Hematopoietic multipotent progenitor cell treated with erythropoietin and hydrocortisone succinate and interleukin-3 and kit ligand, for 15 days (in vitro differentiated cells): ENCODE results near the gene STAC3.
"Not testable (repeated sequence)": the region's sequence is repeated elsewhere in the genome, so short reads cannot be mapped to it uniquely, and the experiment has no call there.

ENCODE experiments used
- DNase-seq: peaks from one replicate; pipeline ENCODE4 v3.0.0-alpha.2; 2015; ENCODE audit warnings: low spot score

STAC3 gene

GRCh38 chr12:57250956-57251355 lies at the start of gene STAC3:
Gene STAC3, minus strand, starts transcription at chr12:57251187. Its CDS starts 1,551 bp downstream, at chr12:57249636.
- DNase-seq, result no peak

- DNase-seq, result no peak
Measured at GRCh38 chr12:57299514-57300016, 48.6 kb upstream of the STAC3 start.

- no peak for DNase-seq
Measured at GRCh38 chr12:57296291-57296690, 45.3 kb upstream of the STAC3 start.

- DNase-seq, result not testable (repeated sequence)
Measured at GRCh38 chr12:57282073-57282472, 31.1 kb upstream of the STAC3 start.

- DNase-seq, result no peak
Measured at GRCh38 chr12:57280211-57281062, 29.4 kb upstream of the STAC3 start.

DNA sequence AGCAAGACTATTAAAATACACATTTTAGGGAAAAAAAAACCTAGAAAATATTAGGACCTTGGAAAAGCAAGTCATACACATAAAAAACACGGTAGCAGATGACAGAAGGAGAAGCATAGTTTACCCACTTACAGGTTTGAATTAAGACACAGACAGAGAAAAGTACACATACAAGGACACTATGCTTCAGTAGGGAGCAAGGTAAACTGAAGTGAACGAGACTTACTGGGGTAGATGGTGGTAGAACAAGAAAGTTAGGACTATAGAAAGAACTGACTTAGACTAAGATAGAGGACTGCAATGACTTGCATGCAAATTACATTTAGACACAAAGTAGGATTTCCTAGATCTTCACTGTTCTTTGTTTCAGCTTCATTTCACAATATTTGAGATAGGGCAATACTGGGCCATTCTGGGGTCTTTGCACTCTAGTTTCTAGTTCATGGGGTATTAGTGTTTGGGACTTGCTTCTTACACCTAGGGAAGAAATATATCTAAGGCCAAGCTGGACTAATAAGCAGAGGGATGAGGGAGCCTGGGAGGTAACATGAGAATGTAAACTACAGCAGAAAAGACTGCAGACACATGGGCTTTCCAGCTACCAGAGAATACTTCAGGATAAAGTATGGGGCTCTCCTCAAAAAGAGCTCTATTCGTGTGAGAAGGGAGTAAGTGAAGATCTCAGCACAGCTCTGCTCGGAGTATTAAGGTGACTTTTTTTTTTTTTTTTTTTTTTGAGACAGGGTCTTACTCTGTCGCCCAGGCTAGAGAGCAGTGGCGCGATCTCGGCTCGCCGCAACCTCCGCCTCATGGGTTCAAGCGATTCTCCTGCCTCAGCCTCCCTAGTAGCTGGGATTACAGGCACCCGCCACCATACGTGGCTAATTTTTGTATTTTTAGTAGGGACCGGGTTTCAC lies 27.7 kb upstream of the STAC3 start:
- DNase-seq, result no peak

- DNase-seq, result no peak
Measured at GRCh38 chr12:57276935-57277563, 26.1 kb upstream of the STAC3 start.

DNA sequence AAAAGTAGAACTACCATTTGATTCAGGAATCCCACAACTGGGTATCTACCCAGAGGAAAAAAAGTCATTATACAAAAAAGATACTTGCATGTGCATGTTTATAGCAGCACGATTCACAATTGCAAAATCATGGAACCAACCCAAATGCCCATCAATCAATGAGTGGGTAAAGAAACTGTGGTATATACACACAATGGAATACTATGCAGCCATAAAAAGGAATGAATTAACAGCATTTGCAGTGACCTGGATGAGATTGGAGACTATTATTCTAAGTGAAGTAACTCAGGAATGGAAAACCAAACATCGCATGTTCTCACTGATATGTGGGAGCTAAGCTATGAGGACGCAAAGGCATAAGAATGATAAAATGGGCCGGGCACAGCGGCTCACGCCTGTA lies 25.2 kb upstream of the STAC3 start:
- not testable (repeated sequence) for DNase-seq

- no peak for DNase-seq
Measured at GRCh38 chr12:57273516-57273915, 22.5 kb upstream of the STAC3 start.

- DNase-seq, result no peak
Measured at GRCh38 chr12:57272337-57273151, 21.6 kb upstream of the STAC3 start.

GRCh38 chr12:57270966-57271470 lies 20.0 kb upstream of the STAC3 start:
- no peak for DNase-seq

- no peak for DNase-seq
Measured at GRCh38 chr12:57268264-57268663, 17.3 kb upstream of the STAC3 start.

DNA sequence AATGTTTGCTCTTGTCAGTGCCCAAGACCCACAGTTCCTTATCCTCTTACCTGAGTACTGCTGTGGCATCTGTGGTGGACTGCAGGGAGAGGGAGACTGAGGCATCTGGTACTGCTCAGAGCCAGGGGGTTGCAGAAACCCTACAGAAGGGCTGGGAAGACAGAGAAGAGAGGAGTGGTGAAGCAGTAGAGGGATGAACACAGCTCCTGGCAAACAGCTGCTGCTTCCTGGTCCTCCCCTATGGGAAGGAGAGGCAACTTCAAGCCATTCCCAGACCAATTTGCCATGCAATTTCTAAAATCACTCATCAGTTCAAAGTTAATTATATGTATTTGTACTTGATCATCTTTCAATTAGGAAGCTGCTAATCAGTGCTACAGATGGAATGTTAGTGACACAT lies 15.7 kb upstream of the STAC3 start:
- DNase-seq, result no peak

- no peak for DNase-seq
Measured at GRCh38 chr12:57263096-57263495, 12.1 kb upstream of the STAC3 start.

- no peak for DNase-seq
Measured at GRCh38 chr12:57262126-57262822, 11.3 kb upstream of the STAC3 start.

GRCh38 chr12:57261428-57261865 lies 10.5 kb upstream of the STAC3 start:
- no peak for DNase-seq

DNA sequence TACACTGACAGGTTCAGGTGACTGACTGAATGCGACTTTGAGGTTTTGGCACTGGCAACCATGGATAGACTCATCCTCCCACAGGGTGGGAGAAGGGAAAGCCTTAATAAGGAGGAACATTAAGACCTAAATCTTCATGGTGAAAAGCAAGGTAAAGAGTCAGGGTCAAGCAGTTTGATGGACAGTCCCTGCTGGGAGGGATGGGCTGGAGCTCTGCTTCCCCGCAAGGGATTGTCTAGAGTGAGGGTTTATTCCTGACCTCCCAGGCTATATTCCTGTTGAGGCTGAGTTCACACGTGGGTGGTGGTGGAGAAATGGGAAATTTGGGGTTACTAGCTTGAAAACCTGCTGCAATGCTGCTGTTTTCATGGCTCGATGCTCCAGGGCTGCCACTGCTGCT lies 9.4 kb upstream of the STAC3 start:
- DNase-seq, result no peak

- DNase-seq, result peak; percentile 35
Measured at GRCh38 chr12:57258977-57259970, 8.3 kb upstream of the STAC3 start.

- DNase-seq, result no peak
Measured at GRCh38 chr12:57255916-57256315, 4.9 kb upstream of the STAC3 start.
